HG03439 (cell line): Measurements from ENCODE around the gene CCDC59.

Experiments used
- ATAC-seq: cut with Tn5 transposase; IDR thresholded peaks from one replicate; pipeline ENCODE4 v1.9.1; 2021; ENCODE audit warnings: mild to moderate bottlenecking, moderate library complexity; ENCODE audit not compliant: unreplicated experiment

CCDC59 gene

DNA sequence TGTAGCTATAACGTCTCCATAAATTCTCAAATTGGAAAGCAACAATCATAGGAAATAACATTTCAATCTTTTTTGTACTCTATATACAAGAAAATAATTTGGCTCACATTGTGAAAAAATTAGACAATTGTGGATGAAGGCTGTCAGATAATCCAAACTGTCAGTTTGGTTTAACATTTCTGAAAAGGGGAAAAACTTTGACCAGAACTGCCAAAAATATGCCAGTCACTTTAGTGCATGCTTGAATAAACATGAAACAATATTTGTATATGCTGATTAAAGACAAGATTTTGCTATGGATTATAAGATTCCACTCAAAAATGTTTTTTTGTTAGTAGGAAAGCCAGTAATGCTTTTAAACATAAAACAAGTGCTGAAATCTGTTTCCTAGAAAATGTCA is 38.9 kb downstream of the CCDC59 start:
- no peak for ATAC-seq

DNA sequence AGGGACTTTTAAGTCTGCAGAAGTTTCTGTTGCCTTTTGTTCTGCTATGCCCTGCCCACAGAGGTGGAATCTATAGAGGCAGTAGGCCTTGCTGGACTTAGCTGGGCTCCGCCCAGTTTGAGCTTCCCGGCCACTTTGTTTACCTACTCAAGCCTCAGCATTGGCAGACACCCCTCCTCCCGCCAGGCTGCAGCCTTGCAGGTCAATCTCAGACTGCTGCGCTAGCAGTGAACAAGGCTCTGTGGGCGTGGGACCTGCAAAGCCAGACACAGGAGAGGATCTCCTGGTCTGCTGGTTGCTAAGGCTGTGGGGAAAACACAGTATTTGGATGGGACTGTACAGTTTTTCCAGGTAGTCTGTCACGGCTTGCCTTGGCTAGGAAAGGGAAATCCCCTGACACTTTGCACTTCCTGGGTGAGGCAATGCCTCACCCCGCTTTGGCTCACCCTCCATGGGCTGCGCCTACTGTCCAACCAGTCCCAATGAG is 43.7 kb downstream of the CCDC59 start:
- no peak for ATAC-seq
